CD4-positive, alpha-beta T cell treated with Interleukin-17A for 1 hour (primary cell): ENCODE data around the gene EML1.

ENCODE experiments used
- DNase-seq: peaks from one replicate; pipeline ENCODE4 v3.0.0-alpha.2; 2020

EML1 gene

DNA sequence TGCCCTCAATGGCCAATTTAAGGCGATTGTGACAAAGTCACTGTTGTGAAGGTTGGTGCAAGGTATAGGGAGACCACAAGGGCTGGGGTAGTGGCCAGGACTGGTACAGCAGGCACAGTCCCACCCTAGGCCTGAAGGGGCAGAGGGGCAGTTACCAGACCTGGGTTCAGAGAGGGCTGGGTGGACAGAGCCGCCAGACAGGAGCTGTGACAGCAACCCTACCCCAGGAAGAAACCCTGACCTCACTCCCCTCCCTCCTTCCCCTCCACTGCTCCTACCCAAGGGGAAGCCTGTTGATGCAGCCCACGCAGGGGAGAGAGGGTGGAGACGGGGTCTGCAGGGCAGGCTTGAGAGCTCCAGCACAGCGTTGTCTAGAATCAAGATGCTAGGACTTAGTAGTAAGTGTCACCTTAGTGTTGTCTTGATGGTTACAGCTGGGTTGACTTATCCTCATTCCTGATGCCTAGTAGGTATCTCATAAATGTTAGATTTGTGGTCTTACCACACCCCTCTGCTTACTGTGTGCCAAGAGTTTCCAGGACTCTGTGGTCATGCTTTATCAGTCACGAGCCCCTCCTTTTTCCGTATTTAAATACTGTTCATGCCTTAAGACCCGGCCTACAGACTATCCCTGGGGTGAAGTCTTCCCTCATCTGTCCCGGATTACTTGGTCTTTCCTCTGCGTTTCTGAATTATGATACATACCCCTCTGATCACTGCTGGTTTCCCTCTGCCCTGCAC, 14.4 kb downstream of the EML1 start:
- no peak for DNase-seq

- DNase-seq, result no peak
Observed at GRCh38 chr14:99808154-99808505, 14.9 kb downstream of the EML1 start.

DNA sequence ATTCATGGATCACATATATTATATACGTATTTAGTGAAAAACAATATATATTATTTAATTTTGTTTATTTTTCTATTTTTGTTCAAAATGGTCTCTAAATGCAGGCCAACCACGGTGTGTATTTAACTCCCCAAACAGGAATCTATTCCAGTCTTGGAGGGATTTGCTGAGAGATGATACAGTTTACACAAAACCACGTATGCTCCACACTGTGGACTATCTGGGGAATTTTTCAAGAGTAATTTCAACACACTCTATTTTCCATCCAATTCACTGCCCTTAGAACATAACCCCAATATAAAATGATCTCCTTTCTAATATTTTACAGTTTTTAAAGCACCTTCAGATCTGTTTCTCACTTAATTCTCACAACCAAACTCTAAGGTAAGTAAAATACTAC, 15.3 kb downstream of the EML1 start:
- DNase-seq, result no peak

DNA sequence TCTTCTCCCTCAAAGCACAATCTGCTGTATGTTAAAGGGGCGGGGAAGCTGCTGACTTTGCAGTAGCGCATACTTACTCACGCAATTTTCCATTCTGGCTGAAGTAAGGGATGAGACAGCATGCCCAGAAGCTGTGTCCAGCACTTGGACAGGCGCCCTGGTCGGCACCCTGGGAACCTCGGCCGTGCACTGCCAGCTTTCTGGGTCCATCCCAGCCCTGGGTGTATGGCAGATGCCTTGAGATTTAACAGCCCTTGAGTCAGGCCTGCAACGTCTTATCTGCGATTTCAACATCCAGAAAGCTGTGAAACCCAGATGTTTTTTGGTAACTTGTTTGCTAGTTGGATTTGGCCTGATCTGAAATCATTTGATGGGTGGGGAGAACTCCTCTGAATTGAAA, 16.1 kb downstream of the EML1 start:
- DNase-seq, result no peak

GRCh38 chr14:99809859-99810558, 16.8 kb downstream of the EML1 start:
- DNase-seq, result no peak

DNA sequence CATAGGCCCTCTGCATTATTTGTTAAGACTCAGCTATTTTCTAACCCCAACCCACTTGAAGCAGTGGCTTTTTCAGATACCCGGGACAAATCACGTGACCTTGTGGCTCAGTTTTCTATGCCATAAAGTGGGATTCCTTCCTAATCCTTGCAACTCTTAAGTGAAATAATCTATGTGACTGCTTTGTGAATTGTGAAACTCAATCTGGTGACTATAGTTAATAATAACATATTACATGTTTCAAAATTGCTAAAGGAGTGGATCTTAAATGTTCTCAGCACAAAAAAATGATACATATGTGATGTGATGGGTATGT, 17.3 kb downstream of the EML1 start:
- DNase-seq, result no peak

- no peak for DNase-seq
Observed at GRCh38 chr14:99812096-99812750, 19.0 kb downstream of the EML1 start.

DNA sequence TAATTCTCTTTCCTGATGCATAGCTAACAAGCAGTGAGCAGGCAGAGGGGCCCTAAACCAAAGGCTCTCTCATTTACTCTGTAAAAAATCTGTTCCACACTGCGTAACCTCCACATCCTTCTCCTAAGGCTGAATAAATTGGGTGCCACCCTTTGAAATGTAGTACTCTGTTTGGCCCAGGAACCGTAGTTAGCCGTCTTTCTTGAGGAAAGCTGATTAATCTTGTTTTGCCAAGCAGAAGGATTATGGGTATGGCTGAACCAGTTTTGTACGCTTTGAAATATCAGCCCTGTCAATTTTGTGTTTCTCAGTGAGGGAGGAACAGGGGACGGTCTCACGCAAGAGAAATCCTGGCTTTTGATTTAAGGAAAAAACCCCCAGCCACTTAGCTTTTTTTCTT, 19.7 kb downstream of the EML1 start:
- no peak for DNase-seq

GRCh38 chr14:99815696-99816095, 22.5 kb downstream of the EML1 start:
- no peak for DNase-seq

DNA sequence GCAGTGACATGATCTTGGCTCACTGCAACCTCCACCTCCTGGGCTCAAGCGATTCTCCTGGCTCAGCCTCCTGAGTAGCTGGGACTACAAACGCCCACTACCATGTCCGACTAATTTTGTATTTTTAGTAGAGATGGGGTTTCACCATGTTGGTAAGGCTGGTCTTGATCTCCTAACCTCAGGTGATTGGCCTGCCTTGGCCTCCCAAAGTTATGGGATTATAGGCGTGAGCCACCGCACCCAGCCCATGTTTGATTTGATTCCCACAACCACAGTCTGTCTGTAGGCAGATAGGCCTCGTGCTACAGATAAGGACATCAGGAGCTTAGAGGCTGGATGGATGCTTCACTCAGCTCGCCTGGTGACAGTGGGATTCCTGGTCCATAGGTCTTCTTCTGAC, 23.0 kb downstream of the EML1 start:
- DNase-seq, result no peak

GRCh38 chr14:99816642-99817041, 23.4 kb downstream of the EML1 start:
- DNase-seq, result no peak

DNA sequence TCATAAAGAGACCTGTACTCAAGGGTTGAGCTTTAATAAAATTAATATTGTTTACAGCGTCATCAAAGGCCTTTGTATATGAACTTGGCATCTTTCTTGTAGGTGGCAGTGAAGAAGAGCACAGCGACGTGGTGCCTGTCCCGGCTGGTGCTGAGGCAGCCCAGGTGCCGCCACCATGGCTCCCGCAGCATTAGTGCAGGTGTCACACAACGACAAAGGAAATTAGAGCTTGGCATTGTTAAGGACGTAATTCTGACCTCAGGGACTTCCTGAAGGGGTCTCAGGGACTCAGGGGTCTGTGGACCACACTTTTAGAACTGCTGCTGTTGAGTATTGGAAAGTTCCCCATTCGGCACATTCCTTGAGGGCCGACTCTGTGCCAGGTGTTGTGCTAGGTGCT, 24.1 kb downstream of the EML1 start:
- no peak for DNase-seq

DNA sequence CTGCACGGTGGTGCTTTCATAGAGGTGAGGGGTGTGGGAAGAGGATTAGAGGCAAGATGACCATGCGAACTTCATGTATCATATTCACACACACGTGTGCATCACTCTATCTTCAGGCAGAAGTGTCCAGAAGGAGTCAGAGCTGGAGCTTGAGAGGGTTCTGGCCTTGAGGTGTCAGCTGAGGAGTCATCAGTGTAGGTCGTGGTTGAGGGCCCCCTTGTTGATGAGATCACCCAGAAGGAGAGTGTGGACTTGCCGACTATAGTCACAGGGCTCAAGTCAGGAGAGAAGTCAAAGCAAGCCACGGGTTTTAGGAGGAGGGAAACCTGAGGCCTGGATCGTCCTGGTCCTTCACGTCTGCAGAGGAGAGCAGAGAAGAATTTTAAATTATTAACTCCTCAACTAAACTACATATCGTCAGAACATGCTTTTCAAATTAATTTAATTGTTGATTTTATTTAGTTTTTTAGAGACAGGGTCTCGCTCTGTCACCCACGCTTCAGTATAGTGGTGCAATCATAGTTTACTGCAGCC, 25.4 kb downstream of the EML1 start:
- DNase-seq, result no peak

GRCh38 chr14:99819514-99819913, 26.3 kb downstream of the EML1 start:
- DNase-seq, result no peak

- DNase-seq, result no peak
Observed at GRCh38 chr14:99820702-99821331, 27.6 kb downstream of the EML1 start.

DNA sequence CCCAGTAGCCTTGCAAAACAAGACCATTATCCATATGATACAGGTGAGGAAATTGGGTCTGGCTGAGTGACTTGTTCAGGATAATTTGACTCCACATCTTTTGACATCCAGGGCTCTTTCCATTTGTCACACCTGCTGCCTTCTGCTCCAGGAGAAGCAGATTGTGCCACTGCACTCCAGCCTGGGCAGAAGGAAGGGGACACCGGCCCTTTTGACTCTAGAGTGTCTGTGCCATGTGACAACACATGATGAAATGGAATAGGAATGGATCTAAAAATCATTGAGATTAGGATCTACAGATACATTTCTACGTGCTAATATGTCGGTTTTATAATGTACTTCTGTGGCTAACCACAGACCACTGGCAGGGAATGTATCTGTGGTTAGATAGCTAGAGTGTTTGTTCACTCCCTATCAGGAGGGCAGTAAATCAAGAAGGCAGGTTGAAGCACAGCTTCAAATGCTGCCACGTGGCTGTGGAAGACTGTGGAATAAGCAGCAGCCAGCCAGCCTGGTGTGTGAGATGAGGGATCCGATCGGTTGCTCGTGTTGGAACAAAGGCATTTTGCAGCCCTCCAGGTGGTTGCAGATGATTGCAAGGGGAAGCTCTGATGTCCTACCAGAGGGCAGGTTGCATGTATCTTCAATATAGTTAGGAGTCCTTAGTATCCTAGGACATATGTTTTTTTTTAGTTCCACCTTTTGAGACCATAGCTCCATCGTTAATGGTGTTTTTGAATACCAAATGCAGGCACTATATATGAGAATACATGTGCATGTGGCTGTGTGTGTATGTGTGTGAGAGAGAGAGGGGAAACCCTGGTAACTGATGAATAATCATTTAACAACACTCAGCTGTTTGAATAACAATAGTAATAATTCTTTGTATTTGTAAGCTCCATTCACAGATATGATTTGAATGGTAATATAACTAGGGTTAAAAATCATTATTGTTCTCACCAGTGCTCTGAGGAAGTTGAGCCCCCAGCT, 28.6 kb downstream of the EML1 start:
- peak; percentile 16 for DNase-seq

- DNase-seq, result no peak
Observed at GRCh38 chr14:99822800-99823455, 29.7 kb downstream of the EML1 start.

GRCh38 chr14:99824776-99825175, 31.6 kb downstream of the EML1 start:
- no peak for DNase-seq

- no peak for DNase-seq
Observed at GRCh38 chr14:99829450-99829849, 36.2 kb downstream of the EML1 start.

DNA sequence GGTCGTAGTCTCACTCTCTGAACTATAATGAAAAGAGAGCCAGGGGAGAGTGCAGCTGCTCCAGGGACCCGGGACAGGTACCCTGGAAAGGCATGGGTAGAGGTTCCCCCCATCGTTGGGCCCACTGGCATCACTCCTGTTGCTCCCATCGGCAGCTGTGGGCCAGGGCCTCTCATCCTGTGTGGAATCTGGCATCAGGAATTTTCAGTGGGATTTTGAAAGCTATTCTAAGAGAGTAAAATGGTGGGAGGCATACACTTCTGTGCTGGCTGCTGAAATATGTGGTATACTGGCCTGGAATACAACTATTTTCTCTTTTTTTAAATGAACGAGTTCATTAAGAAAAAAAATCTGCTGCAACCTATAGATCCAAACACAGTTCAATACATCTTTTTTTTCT, 38.1 kb downstream of the EML1 start:
- DNase-seq, result no peak

GRCh38 chr14:99831903-99832685, 38.9 kb downstream of the EML1 start:
- DNase-seq, result no peak
